GM12864 (cell line): ENCODE measurements around the gene FADS6.
A peak's percentile ranks its signal among the peaks of the same experiment; 100 is the strongest.

Source experiments
- DNase-seq: peaks from one replicate; pipeline ENCODE4 v3.0.0-alpha.2; 2011; ENCODE audit warnings: low read depth
- H3K4me3 ChIP-seq: 2 replicates; pipeline ENCODE4 v1.5.1; 2011; ENCODE audit warnings: mild to moderate bottlenecking, low read depth, low read length, control low read depth
- TF ChIP-seq, protein P1 (sequence below): IDR thresholded peaks from 2 replicates; pipeline ENCODE4 v1.5.1; 2011; ENCODE audit warnings: low read depth, mild to moderate bottlenecking, moderate library complexity, low read length, control low read depth, inconsistent platforms; ENCODE audit errors: missing control alignments

FADS6 gene

DNA sequence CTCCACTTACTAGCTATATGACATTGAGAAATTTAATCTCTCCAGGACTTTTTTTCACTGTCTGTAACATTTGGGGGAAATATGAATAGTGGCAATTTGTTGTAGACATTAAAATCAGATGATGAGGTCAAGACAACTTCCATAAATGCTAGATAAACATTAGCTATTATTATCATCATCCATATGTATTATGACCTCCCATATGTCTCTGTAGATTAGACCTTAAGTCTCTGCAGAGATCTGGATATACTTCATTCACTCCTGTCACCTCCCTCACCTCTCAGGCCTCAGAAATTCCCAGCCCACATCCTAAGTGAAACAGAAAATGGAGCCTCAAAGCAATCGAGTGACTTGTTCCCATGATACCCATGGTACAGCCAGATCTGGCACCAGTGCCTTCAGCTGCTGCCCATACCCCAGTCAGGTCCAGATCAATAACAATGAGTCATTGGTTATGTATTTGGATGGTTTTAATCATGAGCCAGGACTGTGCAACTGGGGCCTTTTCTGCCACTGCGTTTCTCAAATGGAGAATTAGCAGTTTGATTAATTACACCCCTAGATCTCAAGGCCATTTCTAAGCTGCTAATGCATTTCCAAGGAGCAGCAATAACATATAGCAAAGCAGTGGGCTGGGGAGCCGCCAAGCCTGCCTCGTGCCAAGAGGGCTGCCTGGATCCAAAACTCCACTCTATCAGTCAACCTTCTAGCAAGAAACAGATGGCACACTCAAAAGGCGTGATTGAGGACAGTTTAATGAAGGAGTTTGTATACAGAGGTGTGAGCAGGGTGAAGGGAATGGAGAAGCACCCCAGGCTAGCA is 18.1 kb downstream of the FADS6 start:
- no peak for DNase-seq
- H3K4me3 ChIP-seq: no peak overlapping the region
- TF ChIP-seq, protein P1, sequence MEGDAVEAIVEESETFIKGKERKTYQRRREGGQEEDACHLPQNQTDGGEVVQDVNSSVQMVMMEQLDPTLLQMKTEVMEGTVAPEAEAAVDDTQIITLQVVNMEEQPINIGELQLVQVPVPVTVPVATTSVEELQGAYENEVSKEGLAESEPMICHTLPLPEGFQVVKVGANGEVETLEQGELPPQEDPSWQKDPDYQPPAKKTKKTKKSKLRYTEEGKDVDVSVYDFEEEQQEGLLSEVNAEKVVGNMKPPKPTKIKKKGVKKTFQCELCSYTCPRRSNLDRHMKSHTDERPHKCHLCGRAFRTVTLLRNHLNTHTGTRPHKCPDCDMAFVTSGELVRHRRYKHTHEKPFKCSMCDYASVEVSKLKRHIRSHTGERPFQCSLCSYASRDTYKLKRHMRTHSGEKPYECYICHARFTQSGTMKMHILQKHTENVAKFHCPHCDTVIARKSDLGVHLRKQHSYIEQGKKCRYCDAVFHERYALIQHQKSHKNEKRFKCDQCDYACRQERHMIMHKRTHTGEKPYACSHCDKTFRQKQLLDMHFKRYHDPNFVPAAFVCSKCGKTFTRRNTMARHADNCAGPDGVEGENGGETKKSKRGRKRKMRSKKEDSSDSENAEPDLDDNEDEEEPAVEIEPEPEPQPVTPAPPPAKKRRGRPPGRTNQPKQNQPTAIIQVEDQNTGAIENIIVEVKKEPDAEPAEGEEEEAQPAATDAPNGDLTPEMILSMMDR: no peak

DNA sequence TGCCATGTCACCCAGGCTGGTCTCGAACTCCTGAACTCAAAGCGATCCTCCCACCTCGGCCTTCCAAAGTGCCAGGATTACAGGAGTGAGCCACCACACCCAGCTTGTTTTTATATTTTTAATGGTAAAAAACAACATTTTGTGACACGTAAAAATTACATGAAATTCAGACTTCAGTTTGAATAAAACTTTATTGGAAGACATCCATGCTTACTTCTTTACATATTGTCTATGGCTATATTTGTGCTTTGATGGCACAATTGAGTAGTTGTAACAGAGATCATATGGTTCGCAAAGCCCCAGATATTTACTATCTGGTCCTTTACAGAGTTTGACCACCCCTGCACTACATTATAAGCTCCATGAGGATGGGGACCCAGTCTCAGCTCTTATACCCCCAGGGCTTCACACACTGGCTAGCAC is 18.8 kb downstream of the FADS6 start:
- TF ChIP-seq, protein P1: no peak
- H3K4me3 ChIP-seq: no peak overlapping the region
- DNase-seq: no peak

- TF ChIP-seq, protein P1: no peak
- H3K4me3 ChIP-seq: peak overlapping the region; percentile 77
- DNase-seq: no peak
These were observed 19.4 kb downstream of the FADS6 start for GRCh38 chr17:74873874-74874614.

- peak overlapping the region; percentile 83 for H3K4me3 ChIP-seq
- TF ChIP-seq, protein P1: no peak
- DNase-seq: peak; percentile 99
These were observed 20.2 kb downstream of the FADS6 start for GRCh38 chr17:74873037-74873873.

DNA sequence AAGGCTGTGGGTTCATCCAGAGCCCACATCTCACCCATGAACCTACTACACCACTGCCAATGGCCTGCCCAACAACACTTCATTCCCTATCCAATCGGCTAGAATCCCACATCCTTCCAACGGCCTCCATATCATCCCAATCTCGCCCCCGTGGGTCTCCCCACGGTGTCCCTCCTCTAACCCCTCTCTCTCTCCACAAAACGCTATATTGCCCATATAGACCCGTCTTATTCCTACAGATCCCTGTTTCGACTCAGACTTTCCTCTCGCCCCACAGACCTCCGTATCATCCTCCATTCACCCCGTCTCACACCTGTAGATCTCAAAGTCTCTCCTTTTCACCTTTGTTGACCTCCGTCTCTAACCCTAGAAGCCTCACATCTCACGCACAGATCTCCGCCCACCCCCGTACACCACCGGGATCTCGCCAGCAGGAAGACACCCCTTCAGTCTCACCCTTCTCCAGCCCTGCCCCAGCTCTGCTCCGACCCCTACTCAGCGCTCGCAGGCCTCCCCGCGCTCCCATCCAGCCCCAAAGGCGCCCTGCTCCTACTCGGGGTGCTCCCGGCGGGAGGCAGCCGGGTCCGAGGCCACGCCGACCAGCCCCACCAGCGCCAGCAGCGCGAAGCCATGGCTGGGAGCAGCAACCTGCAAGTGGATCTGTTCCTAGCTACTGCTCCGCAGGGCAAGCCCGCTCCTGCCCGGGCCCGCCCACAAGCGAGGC is 21.0 kb downstream of the FADS6 start, which contains the start of gene FDXR:
Gene FDXR, minus strand, starts transcription at position 682 of the 724 bp plus-strand sequence. Its CDS starts 50 bp downstream, at position 632.
- peak within 1 kb of the TSS; percentile 83 for H3K4me3 ChIP-seq
- TF ChIP-seq, protein P1: no peak
- no peak for DNase-seq
